Ovary (tissue), 3 donors: ENCODE measurements around the gene TAP2.

Experiments
- EP300 ChIP-seq: sonication (generic); formaldehyde crosslinking; IDR thresholded peaks from one replicate; pipeline ENCODE4 v1.6.1; 2017; ENCODE audit warnings: antibody characterized with exemption
- POLR2A ChIP-seq: fragments of 450-650 bp; IDR thresholded peaks from one replicate; pipeline ENCODE4 v1.6.1; 2017; ENCODE audit warnings: antibody characterized with exemption, mild to moderate bottlenecking, moderate library complexity
- TF ChIP-seq, protein P1 (sequence below), 3 donors: fragments of 450-650 bp in 2 of 3; fragments of 200-600 bp in 1 of 3; IDR thresholded peaks; one replicate each; pipeline versions ENCODE4 v1.5.1 to v1.8.0; 2016 to 2022; ENCODE audit warnings: antibody characterized with exemption in 3 of 3, mild to moderate bottlenecking in 1 of 3
- donor health status: DM: no; HTN: no; CAD: no.

- TF ChIP-seq, protein P1, sequence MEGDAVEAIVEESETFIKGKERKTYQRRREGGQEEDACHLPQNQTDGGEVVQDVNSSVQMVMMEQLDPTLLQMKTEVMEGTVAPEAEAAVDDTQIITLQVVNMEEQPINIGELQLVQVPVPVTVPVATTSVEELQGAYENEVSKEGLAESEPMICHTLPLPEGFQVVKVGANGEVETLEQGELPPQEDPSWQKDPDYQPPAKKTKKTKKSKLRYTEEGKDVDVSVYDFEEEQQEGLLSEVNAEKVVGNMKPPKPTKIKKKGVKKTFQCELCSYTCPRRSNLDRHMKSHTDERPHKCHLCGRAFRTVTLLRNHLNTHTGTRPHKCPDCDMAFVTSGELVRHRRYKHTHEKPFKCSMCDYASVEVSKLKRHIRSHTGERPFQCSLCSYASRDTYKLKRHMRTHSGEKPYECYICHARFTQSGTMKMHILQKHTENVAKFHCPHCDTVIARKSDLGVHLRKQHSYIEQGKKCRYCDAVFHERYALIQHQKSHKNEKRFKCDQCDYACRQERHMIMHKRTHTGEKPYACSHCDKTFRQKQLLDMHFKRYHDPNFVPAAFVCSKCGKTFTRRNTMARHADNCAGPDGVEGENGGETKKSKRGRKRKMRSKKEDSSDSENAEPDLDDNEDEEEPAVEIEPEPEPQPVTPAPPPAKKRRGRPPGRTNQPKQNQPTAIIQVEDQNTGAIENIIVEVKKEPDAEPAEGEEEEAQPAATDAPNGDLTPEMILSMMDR (IDR thresholded peaks at IDR 0.05), result no peak
- TF ChIP-seq POLR2A, result no peak
- no peak for TF ChIP-seq EP300
These were observed 21.8 kb downstream of the TAP2 start, which contains the start of gene HLA-DOB for GRCh38 chr6:32816746-32817204.
